Loucy (cell line): ENCODE results near the gene DNAH6.

Experiments
- H2AFZ ChIP-seq: fragments of 200-600 bp; sonication (generic); 2 replicates; pipeline ENCODE4 v1.6.0; 2016; ENCODE audit warnings: antibody characterized with exemption, mild to moderate bottlenecking, low read length, moderate library complexity
- H3F3A ChIP-seq: fragments of 200-600 bp; 2 replicates; pipeline ENCODE4 v1.6.0; 2016; ENCODE audit warnings: antibody characterized with exemption, low read depth, mild to moderate bottlenecking
- H3K27me3 ChIP-seq: fragments of 200-600 bp; sonication (generic); 2 replicates; pipeline ENCODE4 v1.6.1; 2014; ENCODE audit warnings: low read length, mild to moderate bottlenecking; ENCODE audit not compliant: insufficient read depth, poor library complexity, severe bottlenecking
- H3K36me3 ChIP-seq: fragments of 200-600 bp; sonication (generic); 2 replicates; pipeline ENCODE4 v1.6.1; 2016; ENCODE audit warnings: low read length; ENCODE audit not compliant: insufficient read depth
- H3K4me1 ChIP-seq: fragments of 200-600 bp; sonication (generic); 2 replicates; pipeline ENCODE4 v1.5.1; 2014; ENCODE audit warnings: low read length, mild to moderate bottlenecking; ENCODE audit not compliant: insufficient read depth, poor library complexity, severe bottlenecking
- H3K4me2 ChIP-seq: fragments of 200-600 bp; sonication (generic); 2 replicates; pipeline ENCODE4 v1.6.0; 2014; ENCODE audit warnings: antibody characterized with exemption, low read length, low read depth, mild to moderate bottlenecking; ENCODE audit not compliant: poor library complexity, severe bottlenecking
- H3K4me3 ChIP-seq: fragments of 200-600 bp; sonication (generic); 2 replicates; pipeline ENCODE4 v1.5.1; 2014; ENCODE audit warnings: low read length, mild to moderate bottlenecking, mixed read lengths; ENCODE audit not compliant: poor library complexity, severe bottlenecking
- H3K79me2 ChIP-seq: fragments of 200-600 bp; sonication (generic); 2 replicates; pipeline ENCODE4 v1.6.1; 2014; ENCODE audit warnings: low read length; ENCODE audit not compliant: insufficient read depth
- H3K9ac ChIP-seq: fragments of 200-600 bp; sonication (generic); 2 replicates; pipeline ENCODE4 v1.6.0; 2014; ENCODE audit warnings: mild to moderate bottlenecking, low read depth, low read length, moderate library complexity; ENCODE audit not compliant: poor library complexity, severe bottlenecking
- H3K9me2 ChIP-seq: fragments of 200-600 bp; sonication (generic); replicated peaks from 2 replicates; pipeline ENCODE4 v1.6.1; 2016; ENCODE audit warnings: low read depth, low read length, mixed read lengths
- H3K9me3 ChIP-seq: fragments of 200-600 bp; sonication (generic); 2 replicates; pipeline ENCODE4 v1.6.1; 2014; ENCODE audit warnings: mild to moderate bottlenecking, antibody characterized with exemption, low read length, low read depth; ENCODE audit not compliant: insufficient read depth
- H4K20me1 ChIP-seq: fragments of 200-600 bp; sonication (generic); 2 replicates; pipeline ENCODE4 v1.6.0; 2014; ENCODE audit warnings: antibody characterized with exemption, low read length, mild to moderate bottlenecking; ENCODE audit not compliant: insufficient read depth, poor library complexity, severe bottlenecking
- CTCF ChIP-seq: fragments of 200-600 bp; sonication (generic); conservative IDR thresholded peaks from 2 replicates; pipeline ENCODE4 v1.5.1; 2014; ENCODE audit warnings: mild to moderate bottlenecking, antibody characterized with exemption, low read length
- EZH2phosphoT487 ChIP-seq: fragments of 200-600 bp; IDR thresholded peaks from 2 replicates; pipeline ENCODE4 v1.6.1; 2018; ENCODE audit warnings: antibody characterized with exemption, mild to moderate bottlenecking, moderate library complexity, borderline replicate concordance

DNAH6 gene

GRCh38 chr2:84556190-84556589, 39.9 kb downstream of the DNAH6 start:
- no peak overlapping the region for H2AFZ ChIP-seq
- no peak overlapping the region for H3K9ac ChIP-seq
- H3K4me2 ChIP-seq = no peak overlapping the region
- H3K27me3 ChIP-seq = no peaks in the 10 kb centered on the region
- no peak overlapping the region for H3K4me3 ChIP-seq
- no peaks in the 10 kb centered on the region for H3K9me3 ChIP-seq
- H3F3A ChIP-seq = no peaks in the 10 kb centered on the region
- no peaks in the 10 kb centered on the region for H3K79me2 ChIP-seq
- H3K4me1 ChIP-seq = no peaks in the 10 kb centered on the region
- TF ChIP-seq EZH2phosphoT487 (no peak), CTCF (no peak)
- H3K9me2 ChIP-seq = no peaks in the 10 kb centered on the region
- no peaks in the 10 kb centered on the region for H3K36me3 ChIP-seq
- H4K20me1 ChIP-seq = no peaks in the 10 kb centered on the region

- Histone ChIP-seq H3K9me3 (no peaks in the 10 kb centered on the region), H3K4me3 (no peak overlapping the region), H4K20me1 (no peaks in the 10 kb centered on the region), H3K36me3 (no peaks in the 10 kb centered on the region), H3K4me2 (no peak overlapping the region), H3K79me2 (no peaks in the 10 kb centered on the region), H3K9ac (no peak overlapping the region), H3K27me3 (no peaks in the 10 kb centered on the region), H3F3A (no peaks in the 10 kb centered on the region), H3K9me2 (no peaks in the 10 kb centered on the region), H3K4me1 (no peaks in the 10 kb centered on the region), H2AFZ (no peak overlapping the region)
- TF ChIP-seq CTCF (no peak), EZH2phosphoT487 (no peak)
Observed at GRCh38 chr2:84559838-84560237, 43.5 kb downstream of the DNAH6 start.

- Histone ChIP-seq H3K9me3 (no peaks in the 10 kb centered on the region), H3K4me3 (no peak overlapping the region), H3K36me3 (no peaks in the 10 kb centered on the region), H3F3A (no peaks in the 10 kb centered on the region), H3K4me2 (no peak overlapping the region), H3K9me2 (no peaks in the 10 kb centered on the region), H3K4me1 (no peaks in the 10 kb centered on the region), H3K9ac (no peak overlapping the region), H4K20me1 (no peaks in the 10 kb centered on the region), H2AFZ (no peak overlapping the region), H3K27me3 (no peaks in the 10 kb centered on the region), H3K79me2 (no peaks in the 10 kb centered on the region)
- TF ChIP-seq EZH2phosphoT487 = no peak
- no peak for TF ChIP-seq CTCF
Observed at GRCh38 chr2:84579661-84580060, 63.4 kb downstream of the DNAH6 start.
